NCI-H2196 treated with DMSO at 0.1 percent for 48 hours (cell line): Measurements from ENCODE around the gene ZNF185.

Experiments used
- DNase-seq: peaks from one replicate; lab custom pipeline; 2025; ENCODE audit not compliant: unreplicated experiment; lab: John Stamatoyannopoulos, UW

ZNF185 gene

DNA sequence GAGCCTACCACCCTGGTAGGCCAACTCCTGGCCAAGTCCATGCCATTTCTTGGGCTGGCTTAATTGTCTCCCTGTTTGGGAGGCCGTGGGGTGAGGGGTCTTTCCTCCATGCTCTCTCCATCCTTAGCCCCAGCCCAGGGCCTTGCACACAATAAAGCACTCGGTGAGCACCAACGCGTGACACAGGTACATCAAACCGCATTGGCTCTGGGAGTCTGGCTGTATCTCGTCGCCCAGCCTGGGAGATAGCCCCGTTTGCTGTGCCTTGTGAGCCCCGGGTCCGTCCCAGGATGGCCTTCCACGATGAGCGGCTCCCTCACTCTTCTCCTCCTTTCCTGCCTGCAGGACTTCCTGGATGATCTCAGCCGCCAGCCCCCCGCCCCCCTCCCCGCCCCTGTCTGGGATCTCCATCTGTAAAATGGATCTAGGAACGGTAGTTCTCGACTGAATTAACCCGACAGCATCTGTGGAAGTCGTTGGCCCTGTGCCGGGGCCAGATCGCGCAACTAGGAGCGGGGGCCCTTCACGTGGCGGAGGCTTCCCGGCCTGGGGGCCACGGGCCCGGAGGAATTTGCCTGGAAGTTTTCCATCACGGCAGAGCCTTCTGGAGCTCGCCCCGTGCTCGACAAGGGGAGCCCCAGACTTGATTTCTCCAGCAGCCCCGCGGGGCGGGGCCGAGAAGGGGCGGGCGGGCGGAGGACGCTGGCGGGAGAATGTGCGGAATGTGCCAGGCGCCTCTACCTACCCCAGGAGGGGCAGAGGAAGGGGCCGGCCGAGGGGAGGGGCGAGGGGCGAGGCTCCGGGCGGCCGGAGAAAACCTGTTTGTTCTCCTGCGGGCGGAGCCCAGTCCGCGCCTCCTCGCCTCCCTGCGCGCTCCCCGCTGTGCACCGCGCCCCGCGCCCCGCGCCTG, at the start of gene ZNF185:
TSS of gene ZNF185 (plus strand) at position 846 of the 910 bp plus-strand sequence. CDS start 16,423 bp downstream, outside the sequence.
- DNase-seq = no peak

DNA sequence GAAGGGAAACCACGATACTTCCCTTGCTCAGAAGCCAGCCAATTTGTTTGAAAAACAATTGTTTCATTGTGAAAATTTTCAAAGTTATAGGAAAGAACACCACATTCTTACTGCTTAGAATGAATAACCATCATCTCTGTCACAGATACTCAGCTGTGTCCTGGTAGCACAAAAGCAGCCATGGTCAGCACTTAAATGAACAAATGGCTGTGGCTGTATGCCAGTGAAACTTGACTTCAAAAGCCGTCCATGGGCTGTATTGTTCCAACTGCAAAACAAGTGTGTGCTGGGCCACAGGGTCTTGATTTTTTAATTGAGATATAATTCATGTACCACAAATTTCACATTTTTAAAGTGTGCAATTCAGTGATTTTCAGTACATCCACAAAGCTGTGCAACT, 47.4 kb upstream of the ZNF185 start:
- no peak for DNase-seq

DNA sequence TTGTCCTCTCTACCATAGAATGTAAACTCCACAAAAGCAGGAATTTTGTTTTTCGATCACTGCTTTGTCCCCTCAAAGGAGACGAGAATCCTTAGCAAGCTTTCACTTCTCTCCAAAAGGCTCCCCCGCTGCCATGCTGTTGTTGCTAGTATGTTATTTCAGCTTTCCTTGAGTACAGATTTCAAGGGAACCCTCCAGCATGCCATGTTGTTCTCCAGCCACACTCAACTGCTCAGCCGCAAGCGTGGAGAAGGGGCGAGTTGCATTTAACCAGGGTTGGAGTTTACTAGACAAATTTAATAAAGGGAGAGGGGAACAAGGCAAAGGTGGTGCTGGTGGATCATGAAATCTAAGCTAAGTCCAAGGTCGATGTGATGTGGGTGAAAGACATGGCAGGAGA, 43.9 kb upstream of the ZNF185 start:
- no peak for DNase-seq

DNA sequence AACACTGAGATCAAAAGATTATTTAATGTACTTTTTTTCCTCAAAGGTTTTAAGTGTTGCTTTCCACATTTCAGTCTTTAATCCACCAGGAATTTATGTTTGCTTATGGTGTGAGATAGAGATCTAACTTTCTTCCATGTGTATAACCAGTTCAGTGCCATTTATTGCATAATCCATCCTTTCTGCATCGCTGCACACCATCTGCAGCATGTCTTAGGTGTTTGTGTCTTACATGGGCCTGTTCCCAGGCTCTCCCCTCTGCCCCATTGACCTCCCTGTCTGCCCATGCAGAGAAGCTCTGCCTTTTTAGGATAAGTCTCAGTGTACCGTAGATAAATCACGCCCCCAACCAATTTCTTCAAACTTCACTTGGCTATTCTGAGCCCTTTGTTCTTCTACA, 36.8 kb upstream of the ZNF185 start:
- DNase-seq = no peak

DNA sequence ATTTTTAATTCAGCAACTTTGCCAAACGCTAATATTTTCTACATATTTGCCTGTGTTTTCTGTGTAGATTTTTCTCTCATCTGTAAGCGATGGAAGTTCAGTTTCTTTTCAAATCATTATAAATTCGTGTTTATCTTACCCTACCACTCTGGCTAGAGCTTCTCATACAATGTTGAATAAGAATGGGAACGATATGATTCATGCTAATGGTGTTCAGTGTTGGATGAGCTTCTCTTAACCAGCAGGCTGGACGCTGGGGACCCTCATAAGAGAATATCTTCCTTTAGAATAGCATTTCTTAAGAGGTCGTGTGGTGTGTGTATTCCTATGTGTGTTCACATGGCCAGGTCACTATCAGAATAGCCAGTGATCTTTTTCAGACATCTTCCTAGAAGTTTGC, 36.0 kb upstream of the ZNF185 start:
- DNase-seq = no peak

DNA sequence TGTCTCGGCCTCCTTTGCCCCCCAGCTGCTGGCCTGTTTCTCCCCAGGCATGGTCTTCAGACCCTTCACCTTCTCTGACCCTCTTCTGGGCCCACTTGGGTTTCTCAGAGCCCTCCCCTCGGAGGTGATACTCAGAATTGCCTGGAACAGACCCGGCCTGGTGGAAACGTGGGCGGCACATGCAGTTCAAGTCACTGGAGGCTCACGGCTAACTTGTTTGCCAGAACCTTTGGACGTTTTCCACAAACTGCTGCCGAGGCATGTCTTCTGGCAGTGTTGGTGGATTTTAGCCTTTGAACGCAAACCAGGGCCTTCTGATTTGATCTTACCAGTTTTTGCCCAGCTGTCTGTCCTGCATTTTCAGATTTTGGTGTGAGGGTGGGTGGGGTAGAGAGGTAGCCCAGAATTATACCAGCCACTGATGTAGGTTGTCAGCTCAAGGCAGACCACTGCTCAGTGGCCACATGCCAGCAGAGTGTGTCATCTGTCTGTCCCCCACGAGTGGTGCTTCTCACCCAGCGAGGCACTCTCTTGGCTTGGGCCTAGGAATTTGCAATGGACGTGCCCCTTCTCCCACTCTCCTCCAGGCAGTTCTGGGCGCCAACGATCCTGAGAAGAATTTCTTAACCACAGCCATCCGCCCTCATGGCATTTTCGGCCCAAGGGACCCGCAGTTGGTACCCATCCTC, 32.5 kb upstream of the ZNF185 start:
- no peak for DNase-seq

DNA sequence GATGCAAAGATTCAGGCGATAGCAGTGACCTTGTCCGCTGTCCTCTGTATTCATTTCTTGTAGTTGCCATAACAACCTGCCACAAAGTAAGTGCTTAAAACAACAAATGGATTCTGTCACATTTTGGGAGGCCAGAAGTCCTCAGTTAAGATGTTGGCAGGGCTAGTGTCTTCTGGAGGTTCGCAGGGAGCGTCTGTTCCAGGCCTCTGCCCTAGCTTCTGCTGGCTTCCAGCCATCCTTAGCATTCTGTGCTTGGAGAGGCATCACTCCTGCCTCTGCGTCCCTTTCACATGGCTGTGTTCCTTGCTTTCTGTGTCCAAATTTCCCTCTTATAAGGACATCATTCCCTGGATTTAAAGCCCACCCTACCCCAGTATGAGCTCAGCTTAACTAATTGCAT, 31.5 kb upstream of the ZNF185 start:
- no peak for DNase-seq

DNA sequence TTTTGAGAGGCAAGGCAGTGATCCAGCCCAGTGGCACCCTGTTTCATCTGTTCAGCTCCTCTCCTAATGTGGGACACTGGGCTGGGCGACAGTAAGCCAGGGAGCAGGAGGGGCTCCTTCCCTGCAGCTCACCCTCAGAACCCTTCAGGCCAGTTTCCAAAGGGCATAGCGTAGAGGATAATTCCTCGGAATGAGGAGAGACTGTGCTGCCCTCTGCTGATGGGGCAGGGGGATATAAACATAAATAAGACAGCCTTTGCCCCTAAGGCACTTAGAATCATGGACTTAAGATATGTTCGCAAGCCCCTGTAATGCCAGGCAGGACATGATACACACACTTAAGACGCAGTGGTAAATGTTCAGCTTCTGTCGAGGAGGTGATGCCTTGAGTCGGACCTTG, 27.9 kb upstream of the ZNF185 start:
- DNase-seq = no peak

DNA sequence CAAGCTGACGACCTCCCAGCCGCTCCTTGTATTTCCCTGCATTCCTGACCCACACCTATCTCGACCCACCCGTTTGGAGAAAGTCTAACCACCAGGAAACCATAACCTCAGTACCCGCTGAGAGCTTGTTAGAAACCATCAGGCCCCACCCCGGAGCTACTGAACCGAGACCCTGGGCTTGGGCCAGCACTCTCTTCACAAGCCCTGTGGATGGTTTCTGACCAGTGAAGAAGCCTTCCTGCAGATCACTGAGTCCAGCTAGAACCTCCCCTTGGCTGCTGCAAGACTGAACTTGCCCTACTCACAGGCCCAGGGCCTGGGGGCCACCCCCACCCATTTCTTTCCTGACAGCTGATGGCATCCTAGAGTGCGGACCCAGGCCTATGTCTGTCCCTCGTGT, 26.6 kb upstream of the ZNF185 start:
- DNase-seq = no peak

DNA sequence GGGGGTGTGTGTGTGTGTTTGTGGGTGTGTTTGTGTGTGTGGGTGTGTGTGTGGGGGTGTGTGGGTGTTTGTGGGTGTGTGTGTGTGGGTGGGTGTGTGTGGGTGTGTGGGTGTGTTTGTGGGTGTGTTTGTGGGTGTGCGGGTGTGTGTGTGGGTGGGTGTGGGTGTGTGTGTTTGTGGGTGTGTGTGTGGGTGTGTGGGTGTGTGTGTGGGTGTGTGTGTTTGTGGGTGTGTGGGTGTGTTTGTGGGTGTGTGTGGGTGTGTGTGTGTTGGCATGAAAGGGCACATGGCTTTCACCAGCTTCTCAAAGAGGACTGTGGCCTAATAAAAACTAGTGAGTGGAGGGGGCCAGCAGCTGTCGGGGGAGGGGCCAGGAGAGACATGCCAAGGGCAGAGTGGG, 25.3 kb upstream of the ZNF185 start:
- no peak for DNase-seq

DNA sequence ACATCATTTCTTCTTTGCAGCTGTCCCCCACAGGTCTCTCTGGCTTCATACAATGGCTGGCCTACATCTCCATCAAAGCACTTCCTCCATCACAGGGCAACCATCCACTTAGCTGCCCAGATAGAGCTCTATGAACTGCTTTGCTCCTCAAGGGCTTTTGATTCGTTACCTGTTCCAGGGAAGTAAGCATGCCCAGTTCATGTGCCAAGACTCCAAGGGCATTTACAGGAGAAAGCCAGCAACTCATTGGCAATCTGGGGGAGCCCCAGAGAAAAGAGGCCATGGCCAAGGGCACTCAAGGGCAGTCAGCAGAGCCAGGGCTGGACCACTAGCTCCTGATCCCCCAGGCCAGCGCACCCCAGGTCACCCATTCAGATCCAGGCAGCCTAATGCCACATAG, 24.5 kb upstream of the ZNF185 start:
- DNase-seq = no peak

DNA sequence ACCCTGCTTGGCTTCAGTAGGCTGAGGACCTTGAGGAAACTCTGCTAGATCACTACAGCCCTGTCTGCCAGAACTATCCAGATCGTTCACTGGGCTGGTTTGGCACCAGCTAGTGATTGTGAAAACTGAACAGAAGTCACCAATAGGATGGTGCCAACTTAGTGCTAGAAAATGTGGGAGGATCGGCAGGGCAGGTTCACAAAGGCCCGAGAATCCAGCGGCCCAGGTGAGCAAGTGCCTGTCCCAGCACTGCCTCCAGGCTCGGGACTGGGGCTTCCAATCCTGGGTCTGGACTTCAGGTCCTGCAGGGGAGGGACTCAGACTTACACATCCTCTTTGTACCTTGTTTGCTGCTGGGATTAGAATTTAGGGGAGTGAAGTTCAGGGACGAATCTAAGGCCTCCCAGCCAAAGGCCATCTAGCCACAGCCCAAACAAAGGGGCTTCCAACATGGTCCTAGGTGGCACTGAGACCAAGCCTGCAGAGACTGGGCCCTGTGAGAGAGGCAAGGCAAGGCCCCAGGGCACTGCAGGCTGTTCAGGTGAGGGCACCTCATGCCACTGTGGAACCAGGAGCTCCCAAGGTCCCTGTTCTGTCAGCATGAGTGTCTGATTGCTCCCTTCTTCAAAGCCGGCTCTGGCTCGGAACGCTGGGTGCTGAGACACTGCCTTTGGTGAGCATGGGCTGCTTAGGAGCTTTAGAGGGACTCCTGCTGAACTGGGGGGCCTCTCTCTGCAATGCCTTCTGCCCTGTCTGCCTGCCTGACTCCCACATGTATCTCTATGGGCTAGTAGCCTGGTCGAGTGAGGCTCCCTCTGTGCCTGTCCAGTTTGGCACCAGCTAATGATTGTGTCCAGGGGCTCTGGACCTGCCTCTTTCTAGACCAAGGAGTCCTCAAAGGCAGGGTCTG, 20.7 kb upstream of the ZNF185 start:
- DNase-seq = no peak

DNA sequence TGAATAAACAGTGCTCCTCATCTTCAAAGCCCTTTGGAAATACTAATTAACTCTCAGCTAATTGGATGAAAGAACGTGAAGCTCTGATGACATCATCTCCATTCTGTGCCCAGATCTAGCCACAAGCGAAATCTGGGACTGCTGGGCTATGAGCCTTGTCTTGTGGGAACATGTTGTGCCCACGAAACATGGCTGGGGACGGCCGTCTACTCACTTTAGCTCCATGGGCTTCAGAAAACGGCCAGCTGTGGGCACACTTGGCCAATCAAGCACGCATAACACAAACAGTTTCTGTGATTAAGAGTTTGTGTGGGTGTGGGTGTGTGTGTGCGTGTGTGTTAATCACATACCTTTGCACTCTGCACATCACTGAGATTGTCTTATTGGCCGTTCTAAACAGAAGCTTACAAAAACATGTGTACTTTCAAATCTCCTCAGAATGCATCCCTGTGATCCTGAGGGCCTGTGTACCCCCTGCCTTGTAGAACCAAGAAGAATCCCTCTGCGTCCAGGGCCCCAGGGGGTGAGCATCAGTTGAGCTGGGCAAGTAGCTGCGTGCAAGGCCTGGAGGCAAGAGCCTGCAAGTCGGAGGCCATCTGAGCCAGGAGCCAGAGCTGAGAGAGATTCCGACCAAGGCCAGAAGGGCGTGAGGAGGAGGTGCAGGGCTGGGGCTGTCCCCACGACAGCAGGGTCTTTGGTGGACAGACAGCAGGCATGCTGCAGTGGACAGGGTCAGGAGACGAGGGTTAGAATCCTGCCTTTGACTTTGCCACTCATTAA, 18.7 kb upstream of the ZNF185 start:
- DNase-seq = no peak

DNA sequence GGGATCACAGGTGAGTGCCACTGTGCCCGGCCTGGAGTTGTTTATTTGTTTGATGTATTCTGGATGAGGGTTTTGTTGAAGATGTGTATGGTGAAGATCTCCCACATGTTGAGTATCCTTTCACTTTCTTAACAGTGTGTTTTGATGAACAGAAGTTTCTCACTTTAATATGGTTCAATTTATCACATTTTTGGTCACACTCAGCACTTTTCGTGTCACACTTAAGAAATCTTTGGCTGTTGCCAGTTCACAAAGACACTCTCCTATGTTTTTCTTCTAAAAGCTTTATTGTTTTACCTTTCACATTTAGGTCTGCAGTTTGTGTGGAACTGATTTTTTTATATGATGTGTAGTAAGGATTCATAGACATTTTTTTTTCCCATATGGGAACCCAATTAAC, 16.6 kb upstream of the ZNF185 start:
- DNase-seq = no peak

DNA sequence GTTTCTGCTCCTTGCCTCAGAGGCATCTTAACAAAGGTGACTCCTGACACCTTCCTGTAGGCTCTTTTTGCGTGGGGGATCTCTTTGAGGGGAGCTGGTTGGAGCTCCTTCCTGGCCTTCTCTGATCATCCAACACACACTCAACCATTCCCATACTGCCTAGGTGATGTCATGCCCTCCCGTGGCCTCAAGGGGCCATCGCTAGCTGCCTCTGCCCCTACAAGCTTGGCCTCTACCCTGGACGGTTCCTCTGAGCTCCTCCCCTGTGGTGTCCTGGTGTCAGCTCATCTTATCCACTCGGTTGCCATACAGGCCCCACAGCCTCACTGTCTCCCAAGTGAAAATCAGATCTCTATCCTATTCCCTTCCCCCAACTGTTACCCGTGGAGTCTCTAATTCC, 13.7 kb upstream of the ZNF185 start:
- no peak for DNase-seq

DNA sequence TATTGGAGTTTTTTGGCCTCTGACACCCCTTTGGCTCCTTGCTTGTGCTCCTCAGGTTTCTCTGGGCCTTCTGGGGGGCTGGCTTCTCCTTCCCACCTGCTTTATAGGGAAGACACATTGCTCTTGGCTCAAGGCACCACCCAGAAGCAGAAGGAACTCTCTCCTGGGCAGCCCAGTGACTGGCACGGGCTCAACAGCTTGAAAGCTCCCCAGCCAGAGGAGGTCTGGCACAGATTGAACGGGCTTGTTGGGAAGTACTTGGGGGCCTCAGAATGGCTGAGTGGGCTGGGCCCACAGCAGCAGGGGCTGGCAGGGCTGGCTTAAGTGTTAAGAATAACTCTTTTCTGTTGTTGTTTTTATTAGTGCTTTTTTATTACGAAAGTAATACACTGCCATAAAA, 11.2 kb upstream of the ZNF185 start:
- DNase-seq = no peak

DNA sequence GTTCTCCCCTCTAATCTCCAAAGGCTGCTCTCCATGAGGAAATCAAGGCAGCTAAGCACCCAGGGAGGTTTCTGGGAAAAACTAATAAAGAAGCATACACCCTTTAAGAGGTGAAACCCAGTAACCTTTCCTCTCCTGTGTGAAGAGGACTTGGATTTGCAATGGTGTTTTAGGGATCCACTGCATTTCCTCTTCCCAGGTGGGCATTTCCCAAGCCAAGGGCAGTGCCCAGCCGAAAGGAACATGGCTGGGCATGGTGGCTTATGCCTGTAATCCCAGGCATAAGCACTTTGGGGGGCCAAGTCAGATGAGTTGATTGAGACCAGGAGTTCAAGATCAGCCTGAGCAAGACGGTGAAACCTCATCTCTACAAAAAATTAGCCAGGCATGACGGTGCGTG, 5.4 kb upstream of the ZNF185 start:
- DNase-seq = no peak

DNA sequence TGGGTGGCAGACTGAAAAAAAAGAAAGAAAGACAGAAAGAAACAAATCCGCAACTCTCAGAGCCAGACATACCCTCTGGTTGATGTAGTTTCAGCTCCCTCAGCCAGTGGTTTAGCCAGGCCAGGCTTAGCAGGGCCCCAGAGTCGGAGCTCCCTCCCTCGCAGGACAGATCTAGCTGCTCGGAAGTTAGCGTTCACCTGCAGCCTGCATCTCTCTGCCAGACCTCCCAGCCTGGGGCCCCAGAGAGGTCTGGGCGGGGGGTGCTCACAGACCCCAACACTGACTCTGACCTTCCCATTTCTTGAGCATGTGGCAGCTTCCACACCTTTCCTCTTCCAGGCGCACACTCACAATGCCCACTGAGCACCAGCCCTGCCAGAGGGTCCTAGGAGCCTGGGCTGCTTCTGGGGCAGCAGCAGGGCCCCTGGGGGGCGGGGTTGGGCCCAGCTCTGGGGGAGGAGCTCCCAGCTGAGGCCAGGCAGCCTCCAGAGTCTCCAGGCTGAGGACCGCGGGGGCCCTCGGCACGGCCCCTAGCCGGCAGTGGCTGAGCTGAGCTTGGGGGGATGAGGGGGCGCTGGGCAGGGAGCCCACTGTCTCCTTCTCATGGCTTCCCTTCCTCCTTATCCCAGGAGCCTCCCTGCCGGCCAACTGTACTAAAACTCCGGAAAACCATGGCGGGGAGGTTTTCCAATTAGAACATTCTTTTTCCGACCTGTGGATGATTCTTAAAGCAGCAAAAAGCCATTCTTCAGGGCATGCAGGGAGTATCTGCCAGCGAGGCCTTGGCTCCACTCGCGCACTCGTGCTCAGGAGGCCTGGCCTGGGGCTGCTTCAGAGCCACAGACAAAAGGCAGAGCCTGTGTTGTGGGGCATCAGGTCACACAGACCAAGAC, 4.6 kb upstream of the ZNF185 start:
- DNase-seq = no peak

DNA sequence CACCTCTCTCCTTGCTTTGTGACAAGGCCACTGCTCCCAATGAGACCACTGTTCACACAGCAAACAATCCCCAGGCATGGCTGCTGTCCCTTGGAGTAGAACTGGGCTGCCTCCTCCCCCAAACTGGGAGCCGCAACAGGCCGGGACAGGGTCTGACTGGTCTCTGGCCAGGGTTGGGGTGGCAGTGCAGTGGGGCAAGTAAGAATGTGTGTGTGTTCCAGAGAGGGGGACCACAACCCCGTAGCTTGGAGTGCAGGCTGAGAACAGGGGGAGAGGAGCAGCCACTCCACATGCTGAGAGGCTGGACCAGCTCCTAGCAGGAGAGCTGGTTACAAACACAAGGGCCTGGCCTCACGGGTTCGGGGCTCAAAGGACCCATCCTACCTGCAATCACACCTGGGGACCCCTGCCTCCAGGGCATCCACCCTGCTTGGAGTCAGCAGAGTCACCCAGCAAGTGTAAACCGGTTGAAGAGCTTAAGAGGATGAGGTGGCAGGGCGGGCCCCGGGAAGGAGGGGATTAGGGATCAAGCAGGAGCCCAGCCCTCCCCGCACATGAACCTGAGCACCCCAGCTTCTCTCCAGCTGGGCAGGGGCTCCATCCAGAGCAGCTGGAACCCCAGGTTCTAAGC, 3.8 kb upstream of the ZNF185 start:
- DNase-seq = no peak
